ENCODE results near the gene GRAMD2B. TPM values are rescaled to one million over a fixed set of nuclear protein-coding genes. Genes with fewer than 3 reads are reported as not detected.

The GRAMD2B gene
- total and polyA plus RNA-seq, 2 of the 13 experiments (the other 11 are each of a cell fraction or from before 2014, with no cell fraction given): 8.1 to 10.6 TPM

- in situ Hi-C loops (cut with HindIII; ENCODE audit: extremely low pct_ligation_motif_present, low pct_unique_long_range_greater_than_20kb) (no loop called here), intact Hi-C loops (cut with micrococcal nuclease; ENCODE audit: unreplicated experiment) (no loop called here)
- no peak overlapping the region for H3K4me2 ChIP-seq (ENCODE audit: low read depth, low read length)
- H3K9ac ChIP-seq (ENCODE audit: insufficient read depth, low read depth, low read length): no peak overlapping the region
- H2AFZ ChIP-seq (ENCODE audit: low read length): no peak overlapping the region
- BruUV-seq (replicated peaks): no TSS peak
- no peaks in the 10 kb centered on the region for H3K4me1 ChIP-seq (ENCODE audit: insufficient read depth, low read length)
- ATAC-seq: no peak
- no peaks in the 10 kb centered on the region for H3K27me3 ChIP-seq (ENCODE audit: control insufficient read depth in 1 of 2, insufficient read depth in 2 of 2, low read length in 2 of 2)
- no peaks in the 10 kb centered on the region; the same call in 1 of the 2 replicates for H4K20me1 ChIP-seq (ENCODE audit: insufficient read depth, low read length)
- WGBS (ENCODE audit: low lambda C conversion rate): 90% methylated on average over 2 of the region's 2 CpGs
- DNase-seq (ENCODE audit: low spot score): no peak
- CTCF ChIA-PET (ENCODE audit: low intra/inter-chr PET ratio, low total read pairs): no interaction called here
- H3K36me3 ChIP-seq (replicated peaks in 1 of 2; ENCODE audit: control insufficient read depth in 1 of 2, insufficient read depth in 2 of 2, low read length in 2 of 2): no peaks in the 10 kb centered on the region; a peak in 1 of 5 replicates
- POLR2A ChIA-PET: no interaction called here
- no peaks in the 10 kb centered on the region for H3K9me3 ChIP-seq (ENCODE audit: low read length)
- no peak overlapping the region for H3K4me3 ChIP-seq (replicated peaks in 1 of 3; ENCODE audit: insufficient read depth in 1 of 3, low read depth in 2 of 3, low read length in 3 of 3)
- no peak for FAIRE-seq
- H3K27ac ChIP-seq (ENCODE audit: extremely low read length, insufficient read depth, low read length): no peak overlapping the region
- H3K79me2 ChIP-seq (ENCODE audit: insufficient read depth, low read length): no peaks in the 10 kb centered on the region
- no peak for TF ChIP-seq ZNF468 (CRISPR knock-in tag; IDR thresholded peaks at IDR 0.05)
- no peak for TF ChIP-seq ZBED4 (CRISPR knock-in tag; IDR thresholded peaks at IDR 0.05; ENCODE audit: borderline replicate concordance)
- TF ChIP-seq CENPT (CRISPR knock-in tag; IDR thresholded peaks at IDR 0.05; ENCODE audit: low read depth): no peak
- TF ChIP-seq ZBTB40 (IDR thresholded peaks at IDR 0.05): no peak
- no peak for TF ChIP-seq ZBTB40 (CRISPR knock-in tag; IDR thresholded peaks at IDR 0.05)
- TF ChIP-seq ZNF580 (CRISPR knock-in tag; IDR thresholded peaks at IDR 0.05; ENCODE audit: borderline replicate concordance, low read depth): no peak
- no peak for TF ChIP-seq PBX2 (CRISPR knock-in tag; IDR thresholded peaks at IDR 0.05)
- no peak for TF ChIP-seq ZZZ3 (CRISPR knock-in tag; IDR thresholded peaks at IDR 0.05; ENCODE audit: borderline replicate concordance)
- TF ChIP-seq NAIF1 (CRISPR knock-in tag; IDR thresholded peaks at IDR 0.05; ENCODE audit: borderline replicate concordance): no peak
- no peak for TF ChIP-seq KAT8 (CRISPR knock-in tag; IDR thresholded peaks at IDR 0.05)
Measured at GRCh38 chr5:126435714-126436113, 12.5 kb downstream of the GRAMD2B start.

Data from HepG2 (cell line).